ENCODE data around the gene COL1A2. TPM values are rescaled to one million over a fixed set of nuclear protein-coding genes. Genes with fewer than 3 reads are reported as not detected.

The COL1A2 gene
- total RNA-seq, 1 donor from 2014 or later = 6,748 TPM

GRCh38 chr7:94395141-94396036 is 694 bp downstream of the COL1A2 start:
- FAIRE-seq (peak; percentile 80), DNase-seq (ENCODE audit: low read depth) (peak; percentile 70)
- peak overlapping the region; percentile 97 for H3K4me3 ChIP-seq (ENCODE audit: insufficient read depth, low read depth, low read length)
- Mint-ChIP-seq H3K9me3 (ENCODE audit: unreplicated experiment) (no peaks in the 10 kb centered on the region), H3K4me3 (ENCODE audit: unreplicated experiment) (peak overlapping the region; percentile 100), H3K36me3 (ENCODE audit: low read depth, unreplicated experiment) (peaks cover 36% of the 10 kb centered on the region), H3K4me1 (ENCODE audit: low read depth, unreplicated experiment) (peaks cover 33% of the 10 kb centered on the region), H3K27me3 (ENCODE audit: low read depth, unreplicated experiment) (no peaks in the 10 kb centered on the region), H3K27ac (ENCODE audit: unreplicated experiment) (peak overlapping the region; percentile 100)
- no peak overlapping the region for H2AFZ ChIP-seq (ENCODE audit: low read depth, low read length)
- no peaks in the 10 kb centered on the region for H3K9me3 ChIP-seq (ENCODE audit: insufficient read depth, low read depth, low read length)
- no peaks in the 10 kb centered on the region for H3K27me3 ChIP-seq (ENCODE audit: insufficient read depth, low read length)
- peaks cover 36% of the 10 kb centered on the region for H3K4me1 ChIP-seq (ENCODE audit: insufficient read depth, low read length)
- TF ChIP-seq EZH2 (IDR thresholded peaks at IDR 0.05; ENCODE audit: insufficient read depth, low read length) = no peak
- peak; percentile 89 for TF ChIP-seq CTCF (IDR thresholded peaks at IDR 0.05; ENCODE audit: insufficient read depth, low read depth, low read length)
- H3K9ac ChIP-seq (ENCODE audit: low read length) = peak overlapping the region; percentile 99
- peaks cover 65% of the 10 kb centered on the region for H3K79me2 ChIP-seq (ENCODE audit: insufficient read depth, low read length)
- peaks cover 37% of the 10 kb centered on the region for H4K20me1 ChIP-seq (ENCODE audit: insufficient read depth, low read length)
- H3K36me3 ChIP-seq (ENCODE audit: insufficient read depth, low read length) = peaks cover 31% of the 10 kb centered on the region
- H3K27ac ChIP-seq (ENCODE audit: low read depth, low read length) = peak overlapping the region; percentile 96
- peak overlapping the region; percentile 86 for H3K4me2 ChIP-seq (ENCODE audit: low read length)

GRCh38 chr7:94396037-94396431 is 1.3 kb downstream of the COL1A2 start:
- TF ChIP-seq EZH2 (IDR thresholded peaks at IDR 0.05; ENCODE audit: insufficient read depth, low read length) (no peak), CTCF (IDR thresholded peaks at IDR 0.05; ENCODE audit: insufficient read depth, low read depth, low read length) (no peak)
- H3K27me3 ChIP-seq (ENCODE audit: insufficient read depth, low read length) = no peaks in the 10 kb centered on the region
- no peak overlapping the region for H2AFZ ChIP-seq (ENCODE audit: low read depth, low read length)
- Mint-ChIP-seq H3K36me3 (ENCODE audit: low read depth, unreplicated experiment) (peaks cover 39% of the 10 kb centered on the region), H3K4me1 (ENCODE audit: low read depth, unreplicated experiment) (peaks cover 35% of the 10 kb centered on the region), H3K27ac (ENCODE audit: unreplicated experiment) (peak overlapping the region; percentile 100), H3K27me3 (ENCODE audit: low read depth, unreplicated experiment) (no peaks in the 10 kb centered on the region), H3K4me3 (ENCODE audit: unreplicated experiment) (peak overlapping the region; percentile 100), H3K9me3 (ENCODE audit: unreplicated experiment) (no peaks in the 10 kb centered on the region)
- peak overlapping the region; percentile 97 for H3K4me3 ChIP-seq (ENCODE audit: insufficient read depth, low read depth, low read length)
- H3K9ac ChIP-seq (ENCODE audit: low read length) = peak overlapping the region; percentile 99
- peaks cover 37% of the 10 kb centered on the region for H3K36me3 ChIP-seq (ENCODE audit: insufficient read depth, low read length)
- H3K4me1 ChIP-seq (ENCODE audit: insufficient read depth, low read length) = peaks cover 43% of the 10 kb centered on the region
- H3K79me2 ChIP-seq (ENCODE audit: insufficient read depth, low read length) = peaks cover 72% of the 10 kb centered on the region
- peak overlapping the region; percentile 86 for H3K4me2 ChIP-seq (ENCODE audit: low read length)
- no peaks in the 10 kb centered on the region for H3K9me3 ChIP-seq (ENCODE audit: insufficient read depth, low read depth, low read length)
- FAIRE-seq (peak; percentile 67), DNase-seq (ENCODE audit: low read depth) (peak; percentile 78)
- peak overlapping the region; percentile 96 for H3K27ac ChIP-seq (ENCODE audit: low read depth, low read length)
- peaks cover 43% of the 10 kb centered on the region for H4K20me1 ChIP-seq (ENCODE audit: insufficient read depth, low read length)

GRCh38 chr7:94396596-94396995 is 1.9 kb downstream of the COL1A2 start:
- H3K79me2 ChIP-seq (ENCODE audit: insufficient read depth, low read length) = peaks cover 76% of the 10 kb centered on the region
- no peak overlapping the region for H2AFZ ChIP-seq (ENCODE audit: low read depth, low read length)
- Mint-ChIP-seq H3K4me1 (ENCODE audit: low read depth, unreplicated experiment) (peaks cover 31% of the 10 kb centered on the region), H3K36me3 (ENCODE audit: low read depth, unreplicated experiment) (peaks cover 40% of the 10 kb centered on the region), H3K27me3 (ENCODE audit: low read depth, unreplicated experiment) (no peaks in the 10 kb centered on the region), H3K4me3 (ENCODE audit: unreplicated experiment) (peak overlapping the region; percentile 100), H3K9me3 (ENCODE audit: unreplicated experiment) (no peaks in the 10 kb centered on the region), H3K27ac (ENCODE audit: unreplicated experiment) (peak overlapping the region; percentile 100)
- TF ChIP-seq CTCF (IDR thresholded peaks at IDR 0.05; ENCODE audit: insufficient read depth, low read depth, low read length) = no peak
- TF ChIP-seq EZH2 (IDR thresholded peaks at IDR 0.05; ENCODE audit: insufficient read depth, low read length) = no peak
- no peak for FAIRE-seq
- H3K27me3 ChIP-seq (ENCODE audit: insufficient read depth, low read length) = no peaks in the 10 kb centered on the region
- peak overlapping the region; percentile 97 for H3K4me3 ChIP-seq (ENCODE audit: insufficient read depth, low read depth, low read length)
- peaks cover 40% of the 10 kb centered on the region for H3K4me1 ChIP-seq (ENCODE audit: insufficient read depth, low read length)
- H3K9ac ChIP-seq (ENCODE audit: low read length) = peak overlapping the region; percentile 99
- peak overlapping the region; percentile 86 for H3K4me2 ChIP-seq (ENCODE audit: low read length)
- H3K27ac ChIP-seq (ENCODE audit: low read depth, low read length) = peak overlapping the region; percentile 96
- H3K36me3 ChIP-seq (ENCODE audit: insufficient read depth, low read length) = peaks cover 41% of the 10 kb centered on the region
- H4K20me1 ChIP-seq (ENCODE audit: insufficient read depth, low read length) = peaks cover 44% of the 10 kb centered on the region
- H3K9me3 ChIP-seq (ENCODE audit: insufficient read depth, low read depth, low read length) = no peaks in the 10 kb centered on the region
- DNase-seq (ENCODE audit: low read depth) = no peak
